HepG2 (cell line): ENCODE data around the gene MYO7A. TPM values are rescaled to one million over a fixed set of nuclear protein-coding genes. Genes with fewer than 3 reads are reported as not detected.

Source experiments
- FOXC1 ChIP-seq: sonication (generic); formaldehyde crosslinking; IDR thresholded peaks from 2 replicates; pipeline ENCODE4 v1.8.0; 2022; ENCODE audit warnings: mild to moderate bottlenecking, missing genetic modification reagents, borderline replicate concordance
- KDM5B ChIP-seq: sonication (generic); formaldehyde crosslinking; IDR thresholded peaks from 2 replicates; pipeline ENCODE4 v1.4.0; 2020; ENCODE audit warnings: missing genetic modification reagents, mild to moderate bottlenecking, borderline replicate concordance
- MED13 ChIP-seq: sonication (generic); formaldehyde crosslinking; IDR thresholded peaks from 2 replicates; pipeline ENCODE4 v1.5.0; 2020; ENCODE audit warnings: missing genetic modification reagents
- MED8 ChIP-seq: sonication (generic); formaldehyde crosslinking; IDR thresholded peaks from 2 replicates; pipeline ENCODE4 v1.8.1; 2023; ENCODE audit warnings: mild to moderate bottlenecking, missing genetic modification reagents; ENCODE audit not compliant: insufficient replicate concordance
- POLR2AphosphoS5 ChIP-seq: IDR thresholded peaks from 2 replicates; pipeline ENCODE4 v1.6.1; 2012; ENCODE audit warnings: low read depth, low read length
- RBM22 ChIP-seq: fragments of 200-400 bp; formaldehyde crosslinking; optimal IDR thresholded peaks from 2 replicates; pipeline ENCODE3; 2017; ENCODE audit warnings: mild to moderate bottlenecking, low read length, moderate library complexity
- SALL1 ChIP-seq: sonication (generic); formaldehyde crosslinking; IDR thresholded peaks from 2 replicates; pipeline ENCODE4 v1.8.0; 2022; ENCODE audit warnings: mild to moderate bottlenecking, missing genetic modification reagents
- SCMH1 ChIP-seq: sonication (generic); formaldehyde crosslinking; IDR thresholded peaks from 2 replicates; pipeline ENCODE4 v1.9.0; 2021; ENCODE audit warnings: missing genetic modification reagents, mild to moderate bottlenecking, borderline replicate concordance
- SNRNP70 ChIP-seq: fragments of 200-400 bp; formaldehyde crosslinking; IDR thresholded peaks from 2 replicates; pipeline ENCODE4 v1.6.1; 2017; ENCODE audit warnings: mild to moderate bottlenecking, low read depth, low read length, moderate library complexity
- ZNF674 ChIP-seq: sonication (generic); formaldehyde crosslinking; IDR thresholded peaks from 2 replicates; pipeline ENCODE4 v1.5.0; 2020; ENCODE audit warnings: low read depth, mild to moderate bottlenecking, missing genetic modification reagents
- polyA plus RNA-seq, 8 experiments: library from polyadenylated mRNA; depleted of rRNA in 3 of 8; stranded (reverse) in 7 of 8; unstranded in 1 of 8; fragments of >200 nt; fragmentation: Illumina TruSeq in 4 of 8; extraction: Trizol in 4 of 8; gene quantifications; 2 replicates each; pipeline versions ENCODE4 v1.2.1 to v1.2.3, GENCODE V29; 2011 to 2016; ENCODE audit warnings: low read depth in 4 of 8, missing spikeins in 1 of 8, mixed read lengths in 1 of 8; ENCODE audit not compliant: insufficient read depth in 1 of 8
- total RNA-seq, 5 experiments: library from RNA; depleted of rRNA; stranded (reverse); fragments of >200 nt; fragmentation: Illumina TruSeq; extraction: Trizol; gene quantifications; 2 replicates each; pipeline ENCODE4 v1.2.3, GENCODE V29; 2016; ENCODE audit warnings: low read depth in 1 of 5
- TF ChIP-seq, protein P1 (sequence below): sonication (generic); formaldehyde crosslinking; IDR thresholded peaks from 2 replicates; pipeline ENCODE4 v1.8.0; 2022; ENCODE audit warnings: mild to moderate bottlenecking, missing genetic modification reagents, moderate library complexity
- TF ChIP-seq, protein P2 (sequence below): sonication (generic); formaldehyde crosslinking; IDR thresholded peaks from 2 replicates; pipeline ENCODE4 v1.4.0; 2020; ENCODE audit warnings: missing genetic modification reagents, borderline replicate concordance
- TF ChIP-seq, protein P3 (sequence below): sonication (generic); formaldehyde crosslinking; IDR thresholded peaks from 2 replicates; pipeline ENCODE4 v1.4.0; 2020; ENCODE audit warnings: missing genetic modification reagents
- TF ChIP-seq, protein P4 (sequence below): sonication (generic); formaldehyde crosslinking; IDR thresholded peaks from 2 replicates; pipeline ENCODE4 v1.9.0; 2021; ENCODE audit warnings: mild to moderate bottlenecking, missing genetic modification reagents

Gene MYO7A
- total and polyA plus RNA-seq, 2 of the 13 experiments (the other 11 are each of a cell fraction or from before 2014, with no cell fraction given), result 7.5 to 10.0 TPM

DNA sequence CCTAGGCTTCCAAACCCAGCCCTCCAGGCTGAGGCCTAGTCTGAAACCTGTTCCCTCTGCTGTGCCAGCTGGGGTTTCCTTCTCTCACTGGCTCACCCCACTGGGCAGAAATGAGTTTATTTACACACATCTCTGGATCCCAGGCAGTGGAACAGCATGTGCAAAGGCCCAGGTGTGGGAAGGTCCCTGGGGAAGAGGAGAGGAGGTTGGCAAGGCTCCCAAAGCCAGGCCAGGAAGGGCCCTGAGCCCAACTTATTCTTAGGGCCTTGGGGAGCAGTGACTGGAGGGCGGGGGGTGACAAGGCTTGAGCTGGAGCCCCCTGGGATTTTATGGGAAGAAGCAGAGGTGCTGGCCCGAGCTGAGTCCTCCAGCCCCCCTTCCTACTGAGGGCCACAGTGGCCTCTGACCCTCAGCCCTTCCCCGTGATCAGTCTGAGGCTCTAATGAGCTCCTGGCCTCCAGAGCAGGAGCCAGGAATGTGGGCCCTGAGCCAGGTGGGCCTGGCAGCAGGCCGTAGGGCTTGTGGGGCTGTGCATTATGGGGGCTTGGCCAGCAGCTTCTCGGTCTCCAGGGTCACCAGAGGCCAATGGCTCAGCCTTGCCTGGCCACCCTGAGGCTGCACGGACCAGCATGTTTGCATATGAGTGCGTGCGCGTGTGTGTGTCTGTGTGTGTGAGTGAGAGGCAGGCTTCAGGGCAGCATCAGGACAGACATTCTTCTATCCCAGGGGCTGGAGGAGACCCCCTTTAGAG lies 2.9 kb downstream of the MYO7A start (continued):
- TF ChIP-seq, protein P1, sequence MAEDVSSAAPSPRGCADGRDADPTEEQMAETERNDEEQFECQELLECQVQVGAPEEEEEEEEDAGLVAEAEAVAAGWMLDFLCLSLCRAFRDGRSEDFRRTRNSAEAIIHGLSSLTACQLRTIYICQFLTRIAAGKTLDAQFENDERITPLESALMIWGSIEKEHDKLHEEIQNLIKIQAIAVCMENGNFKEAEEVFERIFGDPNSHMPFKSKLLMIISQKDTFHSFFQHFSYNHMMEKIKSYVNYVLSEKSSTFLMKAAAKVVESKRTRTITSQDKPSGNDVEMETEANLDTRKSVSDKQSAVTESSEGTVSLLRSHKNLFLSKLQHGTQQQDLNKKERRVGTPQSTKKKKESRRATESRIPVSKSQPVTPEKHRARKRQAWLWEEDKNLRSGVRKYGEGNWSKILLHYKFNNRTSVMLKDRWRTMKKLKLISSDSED, result no peak
- TF ChIP-seq, protein P2, sequence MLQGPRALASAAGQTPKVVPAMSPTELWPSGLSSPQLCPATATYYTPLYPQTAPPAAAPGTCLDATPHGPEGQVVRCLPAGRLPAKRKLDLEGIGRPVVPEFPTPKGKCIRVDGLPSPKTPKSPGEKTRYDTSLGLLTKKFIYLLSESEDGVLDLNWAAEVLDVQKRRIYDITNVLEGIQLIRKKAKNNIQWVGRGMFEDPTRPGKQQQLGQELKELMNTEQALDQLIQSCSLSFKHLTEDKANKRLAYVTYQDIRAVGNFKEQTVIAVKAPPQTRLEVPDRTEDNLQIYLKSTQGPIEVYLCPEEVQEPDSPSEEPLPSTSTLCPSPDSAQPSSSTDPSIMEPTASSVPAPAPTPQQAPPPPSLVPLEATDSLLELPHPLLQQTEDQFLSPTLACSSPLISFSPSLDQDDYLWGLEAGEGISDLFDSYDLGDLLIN (CRISPR knock-in tag), result no peak
- TF ChIP-seq MED13 (no peak), ZNF674 (CRISPR knock-in tag) (no peak), SCMH1 (CRISPR knock-in tag) (no peak), MED8 (CRISPR knock-in tag) (no peak), POLR2AphosphoS5 (no peak), SALL1 (CRISPR knock-in tag) (peak; percentile 90), KDM5B (CRISPR knock-in tag) (peak; percentile 60; the same call in 1 of the 2 replicates), FOXC1 (CRISPR knock-in tag) (0 out of 2 replicates have a peak, but pooled peaks have one; percentile 70), SNRNP70 (no peak), RBM22 (no peak)
- TF ChIP-seq, protein P3, sequence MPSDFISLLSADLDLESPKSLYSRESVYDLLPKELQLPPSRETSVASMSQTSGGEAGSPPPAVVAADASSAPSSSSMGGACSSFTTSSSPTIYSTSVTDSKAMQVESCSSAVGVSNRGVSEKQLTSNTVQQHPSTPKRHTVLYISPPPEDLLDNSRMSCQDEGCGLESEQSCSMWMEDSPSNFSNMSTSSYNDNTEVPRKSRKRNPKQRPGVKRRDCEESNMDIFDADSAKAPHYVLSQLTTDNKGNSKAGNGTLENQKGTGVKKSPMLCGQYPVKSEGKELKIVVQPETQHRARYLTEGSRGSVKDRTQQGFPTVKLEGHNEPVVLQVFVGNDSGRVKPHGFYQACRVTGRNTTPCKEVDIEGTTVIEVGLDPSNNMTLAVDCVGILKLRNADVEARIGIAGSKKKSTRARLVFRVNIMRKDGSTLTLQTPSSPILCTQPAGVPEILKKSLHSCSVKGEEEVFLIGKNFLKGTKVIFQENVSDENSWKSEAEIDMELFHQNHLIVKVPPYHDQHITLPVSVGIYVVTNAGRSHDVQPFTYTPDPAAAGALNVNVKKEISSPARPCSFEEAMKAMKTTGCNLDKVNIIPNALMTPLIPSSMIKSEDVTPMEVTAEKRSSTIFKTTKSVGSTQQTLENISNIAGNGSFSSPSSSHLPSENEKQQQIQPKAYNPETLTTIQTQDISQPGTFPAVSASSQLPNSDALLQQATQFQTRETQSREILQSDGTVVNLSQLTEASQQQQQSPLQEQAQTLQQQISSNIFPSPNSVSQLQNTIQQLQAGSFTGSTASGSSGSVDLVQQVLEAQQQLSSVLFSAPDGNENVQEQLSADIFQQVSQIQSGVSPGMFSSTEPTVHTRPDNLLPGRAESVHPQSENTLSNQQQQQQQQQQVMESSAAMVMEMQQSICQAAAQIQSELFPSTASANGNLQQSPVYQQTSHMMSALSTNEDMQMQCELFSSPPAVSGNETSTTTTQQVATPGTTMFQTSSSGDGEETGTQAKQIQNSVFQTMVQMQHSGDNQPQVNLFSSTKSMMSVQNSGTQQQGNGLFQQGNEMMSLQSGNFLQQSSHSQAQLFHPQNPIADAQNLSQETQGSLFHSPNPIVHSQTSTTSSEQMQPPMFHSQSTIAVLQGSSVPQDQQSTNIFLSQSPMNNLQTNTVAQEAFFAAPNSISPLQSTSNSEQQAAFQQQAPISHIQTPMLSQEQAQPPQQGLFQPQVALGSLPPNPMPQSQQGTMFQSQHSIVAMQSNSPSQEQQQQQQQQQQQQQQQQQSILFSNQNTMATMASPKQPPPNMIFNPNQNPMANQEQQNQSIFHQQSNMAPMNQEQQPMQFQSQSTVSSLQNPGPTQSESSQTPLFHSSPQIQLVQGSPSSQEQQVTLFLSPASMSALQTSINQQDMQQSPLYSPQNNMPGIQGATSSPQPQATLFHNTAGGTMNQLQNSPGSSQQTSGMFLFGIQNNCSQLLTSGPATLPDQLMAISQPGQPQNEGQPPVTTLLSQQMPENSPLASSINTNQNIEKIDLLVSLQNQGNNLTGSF, result no peak
- TF ChIP-seq, protein P4, sequence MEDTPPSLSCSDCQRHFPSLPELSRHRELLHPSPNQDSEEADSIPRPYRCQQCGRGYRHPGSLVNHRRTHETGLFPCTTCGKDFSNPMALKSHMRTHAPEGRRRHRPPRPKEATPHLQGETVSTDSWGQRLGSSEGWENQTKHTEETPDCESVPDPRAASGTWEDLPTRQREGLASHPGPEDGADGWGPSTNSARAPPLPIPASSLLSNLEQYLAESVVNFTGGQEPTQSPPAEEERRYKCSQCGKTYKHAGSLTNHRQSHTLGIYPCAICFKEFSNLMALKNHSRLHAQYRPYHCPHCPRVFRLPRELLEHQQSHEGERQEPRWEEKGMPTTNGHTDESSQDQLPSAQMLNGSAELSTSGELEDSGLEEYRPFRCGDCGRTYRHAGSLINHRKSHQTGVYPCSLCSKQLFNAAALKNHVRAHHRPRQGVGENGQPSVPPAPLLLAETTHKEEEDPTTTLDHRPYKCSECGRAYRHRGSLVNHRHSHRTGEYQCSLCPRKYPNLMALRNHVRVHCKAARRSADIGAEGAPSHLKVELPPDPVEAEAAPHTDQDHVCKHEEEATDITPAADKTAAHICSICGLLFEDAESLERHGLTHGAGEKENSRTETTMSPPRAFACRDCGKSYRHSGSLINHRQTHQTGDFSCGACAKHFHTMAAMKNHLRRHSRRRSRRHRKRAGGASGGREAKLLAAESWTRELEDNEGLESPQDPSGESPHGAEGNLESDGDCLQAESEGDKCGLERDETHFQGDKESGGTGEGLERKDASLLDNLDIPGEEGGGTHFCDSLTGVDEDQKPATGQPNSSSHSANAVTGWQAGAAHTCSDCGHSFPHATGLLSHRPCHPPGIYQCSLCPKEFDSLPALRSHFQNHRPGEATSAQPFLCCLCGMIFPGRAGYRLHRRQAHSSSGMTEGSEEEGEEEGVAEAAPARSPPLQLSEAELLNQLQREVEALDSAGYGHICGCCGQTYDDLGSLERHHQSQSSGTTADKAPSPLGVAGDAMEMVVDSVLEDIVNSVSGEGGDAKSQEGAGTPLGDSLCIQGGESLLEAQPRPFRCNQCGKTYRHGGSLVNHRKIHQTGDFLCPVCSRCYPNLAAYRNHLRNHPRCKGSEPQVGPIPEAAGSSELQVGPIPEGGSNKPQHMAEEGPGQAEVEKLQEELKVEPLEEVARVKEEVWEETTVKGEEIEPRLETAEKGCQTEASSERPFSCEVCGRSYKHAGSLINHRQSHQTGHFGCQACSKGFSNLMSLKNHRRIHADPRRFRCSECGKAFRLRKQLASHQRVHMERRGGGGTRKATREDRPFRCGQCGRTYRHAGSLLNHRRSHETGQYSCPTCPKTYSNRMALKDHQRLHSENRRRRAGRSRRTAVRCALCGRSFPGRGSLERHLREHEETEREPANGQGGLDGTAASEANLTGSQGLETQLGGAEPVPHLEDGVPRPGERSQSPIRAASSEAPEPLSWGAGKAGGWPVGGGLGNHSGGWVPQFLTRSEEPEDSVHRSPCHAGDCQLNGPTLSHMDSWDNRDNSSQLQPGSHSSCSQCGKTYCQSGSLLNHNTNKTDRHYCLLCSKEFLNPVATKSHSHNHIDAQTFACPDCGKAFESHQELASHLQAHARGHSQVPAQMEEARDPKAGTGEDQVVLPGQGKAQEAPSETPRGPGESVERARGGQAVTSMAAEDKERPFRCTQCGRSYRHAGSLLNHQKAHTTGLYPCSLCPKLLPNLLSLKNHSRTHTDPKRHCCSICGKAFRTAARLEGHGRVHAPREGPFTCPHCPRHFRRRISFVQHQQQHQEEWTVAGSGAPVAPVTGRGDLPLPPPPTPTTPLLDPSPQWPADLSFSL, result 0 out of 2 replicates have a peak, but pooled peaks have one; percentile 34
